GM23338 (cell line): ENCODE results near the gene PRCC. TPM values are rescaled to one million over a fixed set of nuclear protein-coding genes. Genes with fewer than 3 reads are reported as not detected.

Source experiments
- CREB1 ChIP-seq: fragments of 250-450 bp; sonication (Bioruptor Pico); IDR thresholded peaks from 2 replicates; pipeline ENCODE4 v1.5.0; 2020; ENCODE audit warnings: low read depth, mild to moderate bottlenecking, moderate library complexity
- CTCF ChIP-seq, 2 experiments: fragments of 200-600 bp in 1 of 2; sonication (generic) in 1 of 2; conservative IDR thresholded peaks; 2 replicates each; pipeline versions ENCODE4 v1.5.1 to v1.6.1; 2016 to 2017; ENCODE audit warnings: antibody characterized with exemption in 2 of 2, low read depth in 2 of 2, mild to moderate bottlenecking in 2 of 2, moderate library complexity in 1 of 2
- NANOG ChIP-seq: IDR thresholded peaks from 2 replicates; pipeline ENCODE4 v1.6.1; 2016; ENCODE audit warnings: antibody characterized with exemption, borderline replicate concordance
- STAT1 ChIP-seq: IDR thresholded peaks from one replicate; pipeline ENCODE4 v1.6.1; 2016; ENCODE audit warnings: antibody characterized with exemption; ENCODE audit not compliant: unreplicated experiment
- ZNF114 ChIP-seq: fragments of 250-450 bp; sonication (Bioruptor Pico); IDR thresholded peaks from 2 replicates; pipeline ENCODE4 v1.5.0; 2020; ENCODE audit warnings: mild to moderate bottlenecking, moderate library complexity
- ZNF331 ChIP-seq: fragments of 250-450 bp; sonication (Bioruptor Pico); IDR thresholded peaks from 2 replicates; pipeline ENCODE4 v1.5.0; 2020; ENCODE audit warnings: low read depth, mild to moderate bottlenecking, moderate library complexity
- polyA plus RNA-seq: library from polyadenylated mRNA; unstranded; fragments of >200 nt; fragmentation: Nextera tagmentation; extraction: Ambion mirVana; gene quantifications from 2 replicates; pipeline ENCODE4 v1.2.1, GENCODE V29; 2016
- total RNA-seq: library from RNA; depleted of rRNA; stranded (reverse); fragments of >200 nt; shearing (Covaris generic); gene quantifications from 2 replicates; pipeline ENCODE4 v1.2.3, GENCODE V29; 2014
- TF ChIP-seq, protein P1 (sequence below): fragments of 250-450 bp; sonication (Bioruptor Pico); IDR thresholded peaks from 2 replicates; pipeline ENCODE4 v1.5.0; 2020; ENCODE audit warnings: mild to moderate bottlenecking, moderate library complexity

The PRCC gene
- total and polyA plus RNA-seq, 2 experiments from 2014 or later = 66.2 to 72.9 TPM

- TF ChIP-seq, protein P1, sequence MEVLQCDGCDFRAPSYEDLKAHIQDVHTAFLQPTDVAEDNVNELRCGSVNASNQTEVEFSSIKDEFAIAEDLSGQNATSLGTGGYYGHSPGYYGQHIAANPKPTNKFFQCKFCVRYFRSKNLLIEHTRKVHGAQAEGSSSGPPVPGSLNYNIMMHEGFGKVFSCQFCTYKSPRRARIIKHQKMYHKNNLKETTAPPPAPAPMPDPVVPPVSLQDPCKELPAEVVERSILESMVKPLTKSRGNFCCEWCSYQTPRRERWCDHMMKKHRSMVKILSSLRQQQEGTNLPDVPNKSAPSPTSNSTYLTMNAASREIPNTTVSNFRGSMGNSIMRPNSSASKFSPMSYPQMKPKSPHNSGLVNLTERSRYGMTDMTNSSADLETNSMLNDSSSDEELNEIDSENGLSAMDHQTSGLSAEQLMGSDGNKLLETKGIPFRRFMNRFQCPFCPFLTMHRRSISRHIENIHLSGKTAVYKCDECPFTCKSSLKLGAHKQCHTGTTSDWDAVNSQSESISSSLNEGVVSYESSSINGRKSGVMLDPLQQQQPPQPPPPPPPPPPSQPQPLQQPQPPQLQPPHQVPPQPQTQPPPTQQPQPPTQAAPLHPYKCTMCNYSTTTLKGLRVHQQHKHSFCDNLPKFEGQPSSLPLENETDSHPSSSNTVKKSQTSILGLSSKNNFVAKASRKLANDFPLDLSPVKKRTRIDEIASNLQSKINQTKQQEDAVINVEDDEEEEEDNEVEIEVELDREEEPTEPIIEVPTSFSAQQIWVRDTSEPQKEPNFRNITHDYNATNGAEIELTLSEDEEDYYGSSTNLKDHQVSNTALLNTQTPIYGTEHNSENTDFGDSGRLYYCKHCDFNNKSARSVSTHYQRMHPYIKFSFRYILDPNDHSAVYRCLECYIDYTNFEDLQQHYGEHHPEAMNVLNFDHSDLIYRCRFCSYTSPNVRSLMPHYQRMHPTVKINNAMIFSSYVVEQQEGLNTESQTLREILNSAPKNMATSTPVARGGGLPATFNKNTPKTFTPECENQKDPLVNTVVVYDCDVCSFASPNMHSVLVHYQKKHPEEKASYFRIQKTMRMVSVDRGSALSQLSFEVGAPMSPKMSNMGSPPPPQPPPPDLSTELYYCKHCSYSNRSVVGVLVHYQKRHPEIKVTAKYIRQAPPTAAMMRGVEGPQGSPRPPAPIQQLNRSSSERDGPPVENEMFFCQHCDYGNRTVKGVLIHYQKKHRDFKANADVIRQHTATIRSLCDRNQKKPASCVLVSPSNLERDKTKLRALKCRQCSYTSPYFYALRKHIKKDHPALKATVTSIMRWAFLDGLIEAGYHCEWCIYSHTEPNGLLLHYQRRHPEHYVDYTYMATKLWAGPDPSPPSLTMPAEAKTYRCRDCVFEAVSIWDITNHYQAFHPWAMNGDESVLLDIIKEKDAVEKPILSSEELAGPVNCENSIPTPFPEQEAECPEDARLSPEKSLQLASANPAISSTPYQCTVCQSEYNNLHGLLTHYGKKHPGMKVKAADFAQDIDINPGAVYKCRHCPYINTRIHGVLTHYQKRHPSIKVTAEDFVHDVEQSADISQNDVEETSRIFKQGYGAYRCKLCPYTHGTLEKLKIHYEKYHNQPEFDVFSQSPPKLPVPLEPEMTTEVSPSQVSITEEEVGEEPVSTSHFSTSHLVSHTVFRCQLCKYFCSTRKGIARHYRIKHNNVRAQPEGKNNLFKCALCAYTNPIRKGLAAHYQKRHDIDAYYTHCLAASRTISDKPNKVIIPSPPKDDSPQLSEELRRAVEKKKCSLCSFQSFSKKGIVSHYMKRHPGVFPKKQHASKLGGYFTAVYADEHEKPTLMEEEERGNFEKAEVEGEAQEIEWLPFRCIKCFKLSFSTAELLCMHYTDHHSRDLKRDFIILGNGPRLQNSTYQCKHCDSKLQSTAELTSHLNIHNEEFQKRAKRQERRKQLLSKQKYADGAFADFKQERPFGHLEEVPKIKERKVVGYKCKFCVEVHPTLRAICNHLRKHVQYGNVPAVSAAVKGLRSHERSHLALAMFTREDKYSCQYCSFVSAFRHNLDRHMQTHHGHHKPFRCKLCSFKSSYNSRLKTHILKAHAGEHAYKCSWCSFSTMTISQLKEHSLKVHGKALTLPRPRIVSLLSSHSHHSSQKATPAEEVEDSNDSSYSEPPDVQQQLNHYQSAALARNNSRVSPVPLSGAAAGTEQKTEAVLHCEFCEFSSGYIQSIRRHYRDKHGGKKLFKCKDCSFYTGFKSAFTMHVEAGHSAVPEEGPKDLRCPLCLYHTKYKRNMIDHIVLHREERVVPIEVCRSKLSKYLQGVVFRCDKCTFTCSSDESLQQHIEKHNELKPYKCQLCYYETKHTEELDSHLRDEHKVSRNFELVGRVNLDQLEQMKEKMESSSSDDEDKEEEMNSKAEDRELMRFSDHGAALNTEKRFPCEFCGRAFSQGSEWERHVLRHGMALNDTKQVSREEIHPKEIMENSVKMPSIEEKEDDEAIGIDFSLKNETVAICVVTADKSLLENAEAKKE (CRISPR knock-in tag) = no peak
- TF ChIP-seq NANOG (no peak), STAT1 (no peak), CTCF (conservative IDR thresholded peaks at IDR 0.05; ENCODE audit: low read depth in 2 of 2) (no peak), ZNF331 (CRISPR knock-in tag) (no peak), ZNF114 (CRISPR knock-in tag) (no peak), CREB1 (CRISPR knock-in tag) (no peak)
Observed at GRCh38 chr1:156815961-156816422, 48.7 kb downstream of the PRCC start (continued).
